H1 (cell line): Measurements from ENCODE around the gene CDH26. TPM values are rescaled to one million over a fixed set of nuclear protein-coding genes. Genes with fewer than 3 reads are reported as not detected.

ENCODE experiments used
- BRCA1 ChIP-seq: IDR thresholded peaks from 2 replicates; pipeline ENCODE4 v1.6.1; 2012; ENCODE audit warnings: low read depth, low read length, improper control_type of control experiment
- GABPA ChIP-seq: IDR thresholded peaks from 2 replicates; pipeline ENCODE4 v1.6.1; 2011; ENCODE audit warnings: mild to moderate bottlenecking, low read length, moderate library complexity, borderline replicate concordance; ENCODE audit not compliant: insufficient read depth
- KDM1A ChIP-seq: fragments of 200-600, 300-600 bp; sonication (generic); IDR thresholded peaks from 2 replicates; pipeline ENCODE4 v1.7.1; 2016; ENCODE audit warnings: mild to moderate bottlenecking, low read length, borderline replicate concordance
- RFX5 ChIP-seq: IDR thresholded peaks from 2 replicates; pipeline ENCODE4 v1.6.1; 2011; ENCODE audit warnings: low read depth, low read length, improper control_type of control experiment, borderline replicate concordance
- SRF ChIP-seq: IDR thresholded peaks from 2 replicates; pipeline ENCODE4 v1.6.1; 2011; ENCODE audit warnings: mild to moderate bottlenecking, low read depth, low read length, moderate library complexity
- polyA plus RNA-seq, 7 experiments: library from polyadenylated mRNA; depleted of rRNA in 3 of 7; stranded (reverse) in 5 of 7; unstranded in 2 of 7; fragments of >200 nt in 5 of 7; fragments of 200-250 nt in 2 of 7; gene quantifications; 1 replicate in 5 of 7; 2 replicates in 1 of 7; 4 replicates in 1 of 7; pipeline versions ENCODE4 v1.2.1 to v1.2.3, GENCODE V29; 2011 to 2013; ENCODE audit warnings: missing spikeins in 2 of 7, mixed read lengths in 2 of 7
- total RNA-seq: library from RNA; stranded (reverse); fragmentation: NEBNext Ultra II Directional; extraction: Animal tissue kit (Norgen Biotek cat#: 25700); gene quantifications from 2 replicates; pipeline ENCODE4 v1.2.1, GENCODE V29; 2021

CDH26 gene
- total and polyA plus RNA-seq, 2 of the 8 experiments (the other 6 are each of a cell fraction or from before 2014, with no cell fraction given), result 1.5 to 1.7 TPM

GRCh38 chr20:60053125-60053817, 95.0 kb downstream of the CDH26 start (continued):
- TF ChIP-seq GABPA, result no peak
- no peak for TF ChIP-seq SRF
- TF ChIP-seq BRCA1, result no peak
- TF ChIP-seq KDM1A, result no peak
- no peak for TF ChIP-seq RFX5
